HS-27A (cell line): ENCODE data around the gene IGSF23.
"Not testable (repeated sequence)": the region's sequence is repeated elsewhere in the genome, so short reads cannot be mapped to it uniquely, and the experiment has no call there.

Experiments
- DNase-seq: peaks from one replicate; pipeline ENCODE4 v3.0.0-alpha.2; 2012; ENCODE audit warnings: low read depth, missing footprints

The IGSF23 gene

DNA sequence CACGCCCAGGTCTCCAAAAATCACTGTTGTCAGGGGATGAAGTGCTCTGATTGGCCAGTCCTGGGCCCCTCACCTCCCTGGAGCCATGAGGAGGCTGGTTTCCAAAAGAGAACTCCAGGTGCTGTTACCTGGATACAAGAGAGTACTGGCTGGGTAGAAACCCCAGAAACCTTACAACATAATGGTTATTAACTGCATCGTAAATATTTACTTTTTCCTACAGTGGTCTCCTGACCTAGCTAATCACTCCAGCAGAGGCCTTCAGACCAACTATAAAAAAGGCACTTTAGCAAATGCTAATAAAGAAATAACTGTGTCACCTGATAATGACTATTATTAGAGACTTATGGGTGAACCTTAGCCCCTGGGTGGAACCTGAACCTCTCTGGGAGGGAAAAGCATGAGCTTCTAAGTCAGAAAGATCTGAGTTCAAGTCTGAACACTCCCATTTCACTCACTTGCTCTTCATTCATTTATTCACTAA is 1.5 kb upstream of the IGSF23 start:
- no peak for DNase-seq

DNA sequence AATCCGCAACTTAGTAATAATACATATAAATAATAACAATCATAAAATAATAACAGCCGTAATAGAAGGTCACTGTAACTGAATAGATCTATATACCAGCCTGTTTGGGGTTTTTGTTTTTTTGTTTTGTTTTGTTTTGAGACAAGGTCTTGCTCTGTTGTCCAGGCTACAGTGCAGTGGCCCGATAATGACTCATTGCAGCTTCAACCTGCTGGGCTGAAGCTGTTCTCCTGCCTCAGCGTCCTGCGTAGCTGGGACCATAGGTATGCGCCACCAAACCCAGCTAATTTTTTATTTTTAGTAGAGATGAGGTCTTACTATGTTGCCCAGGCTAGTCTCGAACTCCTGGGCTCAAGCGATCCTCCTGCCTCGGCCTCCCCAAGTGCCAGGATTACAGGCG is 950 bp downstream of the IGSF23 start:
- DNase-seq: no peak

DNA sequence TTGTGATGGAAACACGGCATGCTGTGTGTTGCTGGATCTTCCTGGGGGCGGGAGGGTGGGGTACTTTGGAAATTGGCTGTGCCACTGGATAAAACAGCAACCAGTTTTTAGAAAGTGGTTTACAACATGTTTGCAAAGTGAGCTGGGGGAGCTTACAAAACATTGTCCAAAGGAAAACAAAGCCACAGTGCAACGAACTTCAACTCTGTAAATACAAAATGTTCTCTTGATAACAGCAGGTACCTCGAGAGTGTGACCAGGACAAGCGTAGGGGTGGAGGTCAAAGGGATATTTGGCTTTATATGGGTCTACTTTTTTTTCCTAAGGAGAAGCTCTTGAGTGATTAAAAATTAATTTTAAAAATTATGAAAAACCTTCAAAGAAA is 2.5 kb downstream of the IGSF23 start:
- no peak for DNase-seq

DNA sequence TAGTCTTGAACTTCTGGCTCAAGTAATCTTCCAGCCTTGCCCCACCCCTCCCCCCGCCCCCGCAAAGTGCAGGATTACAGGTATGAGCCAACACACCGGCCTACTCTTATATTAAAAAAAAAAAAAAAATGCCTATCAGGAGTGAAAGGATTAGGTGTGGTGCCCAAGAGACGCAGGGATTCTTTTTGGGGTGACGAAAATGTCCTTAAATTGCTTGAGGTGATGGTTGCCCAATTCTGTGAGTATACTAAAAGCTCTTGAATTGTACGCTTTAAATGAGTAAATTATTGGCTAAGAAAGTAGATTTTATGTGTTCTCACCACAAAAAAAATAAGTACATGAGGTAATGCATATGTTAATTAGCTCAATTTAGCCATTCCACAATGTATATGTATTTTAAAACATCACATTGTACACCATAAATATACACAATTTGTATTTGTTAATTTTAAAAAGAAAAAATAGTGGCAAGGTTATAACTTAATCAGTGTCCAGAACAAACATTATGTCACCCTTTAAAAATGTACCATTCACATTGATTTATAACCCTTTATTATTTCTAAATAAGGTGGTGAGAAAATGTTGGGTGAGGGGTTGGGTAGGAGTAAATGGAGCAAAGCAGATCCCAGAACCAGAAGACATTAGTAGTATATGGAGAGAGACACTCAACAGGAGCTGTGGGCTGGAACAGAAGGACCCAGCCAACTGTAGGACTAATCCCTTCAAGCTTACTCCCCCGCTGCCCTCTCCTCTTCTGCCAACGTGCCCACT is 3.9 kb downstream of the IGSF23 start:
- DNase-seq: no peak

DNA sequence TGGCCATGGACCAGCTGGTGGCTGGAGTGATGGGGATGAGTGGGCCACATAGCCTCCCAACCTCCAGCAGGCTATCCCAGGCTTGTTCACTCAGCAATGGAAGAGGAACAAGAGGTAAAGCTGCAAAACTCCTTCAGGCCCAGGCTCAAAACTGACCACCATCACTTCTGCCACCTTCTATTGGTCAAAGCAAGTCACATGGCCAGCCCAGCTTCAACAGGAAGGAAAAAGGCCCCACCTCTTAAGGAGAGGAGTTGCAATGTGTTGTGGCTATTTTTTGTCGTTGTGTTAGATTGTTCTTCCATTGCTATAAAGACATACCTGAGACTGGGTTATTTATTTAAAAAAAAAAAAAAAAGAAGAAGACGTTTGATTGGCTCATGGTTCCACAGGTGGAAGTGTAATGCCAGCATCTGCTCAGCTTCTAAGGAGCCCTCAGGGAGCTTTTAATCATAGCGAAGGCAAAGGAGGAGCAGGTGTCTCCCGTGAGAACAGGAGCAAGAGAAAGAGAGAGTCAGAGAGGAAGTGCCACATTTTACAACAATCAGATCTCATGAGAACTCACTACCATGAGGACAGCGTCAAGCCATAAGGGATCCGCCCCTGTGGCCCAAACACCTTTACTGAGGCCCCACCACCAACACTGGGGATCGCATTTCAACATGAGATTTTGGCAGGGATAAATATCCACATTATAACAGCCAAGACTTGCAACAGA is 5.4 kb downstream of the IGSF23 start:
- DNase-seq: no peak

DNA sequence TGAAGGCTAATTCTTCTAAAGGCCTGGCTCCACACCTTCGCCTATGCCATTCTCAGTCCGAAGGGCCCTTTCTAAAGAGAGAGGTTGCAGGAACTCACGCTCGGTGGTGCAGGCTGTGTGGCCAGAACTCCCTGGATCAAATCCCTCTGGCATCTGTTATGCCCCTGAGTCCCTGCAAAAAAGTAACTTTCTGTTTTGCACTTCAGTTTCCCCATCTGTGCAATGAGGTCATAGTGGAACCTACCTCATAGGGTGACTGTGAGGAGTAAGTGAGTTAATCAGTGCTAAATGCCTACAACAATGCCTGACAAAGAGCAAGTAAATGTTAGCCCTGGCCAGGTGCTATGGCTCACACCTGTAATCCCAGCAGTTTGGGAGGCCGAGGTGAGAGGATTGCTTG is 7.3 kb downstream of the IGSF23 start:
- DNase-seq: no peak

DNA sequence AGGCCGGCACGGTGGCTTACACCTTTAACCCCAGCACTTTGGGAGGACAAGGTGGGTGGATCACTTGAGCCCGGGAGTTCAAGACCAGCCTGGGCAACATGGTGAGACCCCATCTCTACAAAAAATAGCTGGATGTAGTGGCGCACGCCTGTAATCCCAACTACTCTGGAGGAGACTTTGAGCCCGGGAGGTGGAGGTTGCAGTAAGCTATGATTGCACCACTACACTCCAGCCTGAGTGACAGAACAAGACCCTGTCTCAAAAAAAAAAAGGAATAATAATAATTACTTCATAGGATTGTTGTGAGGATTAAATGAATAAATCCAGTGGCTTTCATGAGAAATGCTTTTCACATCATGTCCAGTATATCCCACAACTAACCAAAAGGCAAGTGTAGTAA is 8.0 kb downstream of the IGSF23 start:
- DNase-seq: no peak

DNA sequence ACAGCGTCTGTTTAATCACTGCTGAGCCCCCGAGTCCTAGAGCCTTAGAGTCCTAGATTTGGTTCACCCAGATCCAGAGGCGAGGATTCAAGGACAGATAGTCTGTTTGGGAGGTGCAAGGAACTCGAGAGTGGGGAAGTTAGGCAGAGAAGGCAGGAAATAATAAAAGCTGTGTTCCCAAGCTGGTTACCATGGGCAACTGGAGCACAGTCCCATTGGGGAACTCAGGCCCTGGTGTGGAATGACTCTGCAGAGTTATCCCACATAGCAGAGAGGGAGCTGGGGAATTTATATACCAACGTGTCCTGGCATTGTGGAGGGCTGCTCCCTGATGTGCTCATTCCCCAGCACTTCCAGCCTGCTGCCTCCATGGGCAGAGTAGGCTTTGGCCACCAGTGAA is 9.7 kb downstream of the IGSF23 start:
- no peak for DNase-seq

DNA sequence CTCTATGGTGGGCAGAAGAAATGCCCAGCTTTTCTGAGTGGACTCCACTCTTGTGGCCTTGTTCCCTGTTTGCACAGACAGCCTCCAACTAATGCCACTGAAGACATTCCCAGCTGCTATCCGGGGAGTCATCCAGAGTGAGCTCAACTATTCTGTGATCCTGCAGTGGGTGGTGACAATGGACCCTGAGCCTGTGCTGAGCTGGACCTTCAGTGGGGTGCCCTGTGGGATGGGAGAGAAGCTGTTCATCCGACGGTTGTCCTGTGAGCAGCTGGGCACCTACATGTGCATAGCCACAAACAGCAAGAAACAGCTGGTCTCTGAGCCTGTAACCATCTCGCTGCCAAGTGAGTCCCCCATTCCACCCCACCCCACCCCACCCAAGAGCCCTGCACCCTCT is 10.3 kb downstream of the IGSF23 start:
- DNase-seq: no peak

DNA sequence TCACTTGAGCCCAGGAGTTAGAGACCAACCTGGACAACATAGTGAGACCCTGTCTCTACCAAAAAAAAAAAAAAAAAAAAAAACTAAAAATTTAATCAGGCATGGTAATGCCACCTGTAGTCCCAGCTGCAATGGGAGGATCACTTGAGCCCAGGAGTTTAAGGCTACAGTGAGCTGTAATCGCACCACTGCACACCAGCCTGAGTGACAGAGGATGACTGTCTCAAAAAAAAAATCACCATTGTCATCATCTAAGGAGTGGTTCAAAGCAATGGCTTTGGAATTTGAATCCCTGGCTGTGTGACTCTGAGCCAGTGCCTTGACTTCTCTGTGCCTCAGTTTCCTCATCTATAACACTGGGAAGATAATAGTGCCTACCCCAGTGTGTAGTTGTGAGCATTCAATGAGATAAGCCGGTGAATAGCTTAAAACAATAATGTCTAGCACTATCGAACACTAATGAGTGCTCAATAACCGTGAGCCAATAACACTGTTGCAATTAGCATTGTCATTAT is 11.5 kb downstream of the IGSF23 start:
- DNase-seq: no peak

DNA sequence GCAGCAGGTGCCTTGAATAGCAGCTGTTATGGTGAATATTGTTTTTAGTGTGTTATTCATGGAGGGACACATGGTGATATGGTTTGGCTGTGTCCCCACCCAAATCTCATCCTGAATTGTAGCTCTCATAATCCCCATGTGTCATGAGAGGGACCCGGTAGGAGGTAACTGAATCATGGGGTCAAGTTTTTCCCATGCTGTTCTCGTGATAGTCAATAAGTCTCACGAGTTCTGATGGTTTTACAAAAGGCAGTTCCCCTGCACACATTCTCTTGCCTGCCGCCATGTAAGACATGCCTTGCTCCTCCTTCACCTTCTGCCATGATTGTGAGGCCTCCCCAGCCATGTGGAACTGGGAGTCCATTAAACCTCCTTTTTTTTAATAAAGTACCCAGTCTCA is 12.3 kb downstream of the IGSF23 start:
- DNase-seq: peak; percentile 74

DNA sequence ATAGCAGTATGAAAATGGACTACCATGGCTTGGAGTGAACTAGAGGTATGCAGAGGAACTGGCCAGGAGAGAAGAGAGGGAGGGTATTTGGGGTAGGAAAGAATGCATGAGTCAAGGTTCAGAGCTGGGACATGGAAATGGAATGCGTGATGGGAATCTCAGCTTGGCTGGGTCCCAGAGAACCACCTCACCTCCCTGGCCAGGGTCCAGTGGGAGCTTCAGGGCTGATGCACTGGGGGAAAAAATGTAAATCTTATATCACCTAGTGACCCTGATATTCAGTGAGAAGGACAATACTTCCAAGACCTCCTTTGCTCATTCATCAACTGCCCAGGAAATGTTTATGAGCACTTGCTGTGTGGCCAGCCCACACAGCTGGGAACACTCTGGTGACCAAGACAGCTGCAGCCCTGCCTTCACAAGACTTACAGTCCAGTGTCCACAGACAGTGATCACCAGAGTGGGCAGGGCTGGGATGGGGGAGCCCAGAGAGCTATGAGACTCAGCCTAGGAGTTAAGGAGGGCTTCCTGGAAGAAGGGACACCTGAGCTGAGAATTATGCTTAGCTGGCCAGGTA is 12.8 kb downstream of the IGSF23 start:
- peak; percentile 99 for DNase-seq

DNA sequence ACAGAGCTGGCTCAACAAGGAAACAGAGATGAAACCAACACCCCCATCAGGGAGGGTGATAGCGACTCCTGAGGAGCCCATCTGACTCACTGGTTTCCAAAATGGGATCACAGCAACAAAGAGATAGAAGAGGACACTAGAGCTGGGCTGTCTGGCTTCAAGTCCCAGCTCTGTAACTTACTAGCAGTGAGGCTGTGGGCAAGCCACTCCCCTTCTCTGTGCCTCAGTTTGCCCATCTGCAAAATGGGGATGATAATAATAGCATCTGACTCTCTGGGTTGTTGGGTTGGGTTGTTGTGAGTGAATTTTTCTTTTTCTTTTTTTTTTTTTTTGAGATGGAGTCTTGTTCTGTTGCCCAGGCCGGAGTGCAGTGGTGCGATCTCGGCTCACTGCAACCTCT is 14.3 kb downstream of the IGSF23 start:
- DNase-seq: no peak

DNA sequence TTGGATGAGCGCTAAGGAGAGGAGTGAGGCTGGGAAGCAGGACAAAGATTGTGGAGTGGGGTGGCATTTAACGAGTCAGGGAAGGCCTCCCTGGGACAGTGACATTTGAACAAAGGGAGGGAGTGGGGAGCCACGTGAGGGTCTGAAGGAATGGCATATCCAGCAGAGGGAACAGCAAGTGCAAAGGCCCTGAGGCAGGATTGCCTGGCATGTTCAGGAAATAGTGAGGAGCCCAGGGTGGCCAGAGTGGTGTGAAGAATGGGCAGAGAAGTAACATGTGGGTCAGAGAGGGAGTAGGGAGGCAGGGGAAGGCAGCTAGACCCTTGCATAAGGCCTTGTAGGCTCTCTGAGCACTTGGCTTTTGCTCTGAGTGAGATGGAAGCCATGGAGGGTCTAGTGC is 15.4 kb downstream of the IGSF23 start:
- no peak for DNase-seq

DNA sequence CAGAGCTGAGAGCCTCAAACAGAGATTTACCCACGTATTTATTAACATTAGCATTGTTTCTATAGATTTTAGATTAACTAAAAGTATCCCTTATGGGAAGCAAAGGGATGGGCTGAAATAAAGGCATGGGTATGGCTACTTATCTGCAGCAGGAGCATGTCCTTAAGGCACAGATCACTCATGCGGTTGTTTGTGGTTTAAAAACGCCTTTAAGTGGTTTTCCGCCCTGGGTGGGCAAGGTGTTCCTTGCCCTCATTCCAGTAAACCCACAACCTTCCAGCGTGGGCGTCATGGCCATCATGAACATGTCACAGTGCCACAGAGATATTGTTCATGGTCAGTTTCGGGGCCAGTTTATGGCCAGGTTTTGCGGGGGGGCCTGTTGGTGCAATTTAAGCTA is 18.2 kb downstream of the IGSF23 start:
- not testable (repeated sequence) for DNase-seq

DNA sequence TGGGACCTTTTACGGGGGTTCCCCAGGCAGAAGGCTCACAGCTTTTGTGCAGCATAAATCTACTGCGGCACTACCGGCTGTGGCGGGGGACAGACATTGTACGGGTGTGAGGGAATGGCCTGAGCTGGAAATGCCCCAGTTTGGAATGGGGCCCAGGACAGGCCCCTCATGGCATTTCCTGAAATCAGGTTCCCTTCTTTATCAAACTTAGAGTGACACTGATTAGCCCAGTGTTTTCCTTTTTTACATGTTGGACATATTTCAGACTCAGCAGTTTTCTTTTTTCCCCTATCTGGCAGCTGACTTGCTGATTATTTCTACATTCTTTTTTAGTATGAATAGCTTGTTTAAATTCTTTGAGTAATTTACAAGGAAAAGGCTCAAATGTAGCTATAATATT is 20.7 kb downstream of the IGSF23 start:
- not testable (repeated sequence) for DNase-seq

DNA sequence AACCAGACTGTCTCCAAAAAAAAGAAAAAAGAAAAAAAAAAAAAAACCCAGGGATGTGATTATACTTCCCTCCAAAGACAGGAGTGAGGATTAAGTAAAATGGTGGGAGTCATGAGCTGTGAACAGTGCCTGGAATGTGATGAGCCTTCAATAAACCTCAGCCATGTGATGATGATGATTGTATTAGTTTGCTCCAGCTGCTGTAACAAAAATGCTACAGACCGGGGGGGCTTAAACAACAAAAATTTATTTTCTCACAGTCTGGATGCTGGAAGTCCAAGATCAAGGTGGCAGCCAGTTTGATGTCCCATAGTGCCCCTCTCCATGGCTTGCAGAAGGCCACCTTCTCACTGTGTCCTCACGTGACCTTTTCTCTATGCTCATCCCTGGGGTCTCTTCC is 21.4 kb downstream of the IGSF23 start:
- DNase-seq: no peak

DNA sequence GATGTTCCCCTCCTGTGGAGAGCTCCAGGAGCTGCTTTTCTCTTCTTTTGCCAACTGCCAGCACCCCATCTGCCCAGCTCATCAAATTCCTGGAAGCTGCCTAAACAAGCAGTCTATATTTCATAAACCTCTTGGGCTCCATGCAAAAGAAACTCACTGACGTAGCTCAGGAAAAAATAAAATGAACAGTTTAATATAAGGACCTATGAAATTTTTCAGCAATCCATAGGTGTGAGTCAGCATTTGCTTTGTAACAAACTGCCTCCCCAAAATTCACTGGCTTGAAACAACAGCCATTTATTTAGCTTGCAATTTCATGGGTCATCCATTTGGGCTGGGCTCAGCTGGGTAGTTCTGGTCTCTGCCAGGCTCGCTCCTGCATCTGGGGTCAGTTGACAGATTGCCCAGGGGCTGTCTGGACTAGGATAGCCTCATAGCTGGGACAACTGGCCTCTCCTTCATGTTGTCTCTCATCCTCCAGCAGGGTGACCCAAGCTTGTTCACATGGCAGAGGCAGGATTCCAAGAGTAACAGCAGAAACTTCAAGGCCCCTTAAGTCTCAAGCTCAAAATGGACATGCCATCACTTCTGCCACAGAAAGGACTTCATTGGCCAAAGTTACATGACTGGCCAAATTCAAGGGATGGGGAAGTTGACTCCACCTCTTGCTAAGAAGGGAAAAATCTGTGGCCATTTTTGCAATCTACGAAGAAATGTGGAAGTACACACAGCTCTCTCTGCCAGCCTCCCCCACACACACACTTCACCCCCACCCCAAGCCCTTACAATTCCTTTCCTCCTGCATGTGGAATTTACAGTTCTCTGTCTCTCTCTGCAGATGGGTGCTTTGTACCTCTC is 22.4 kb downstream of the IGSF23 start:
- DNase-seq: peak; percentile 84

DNA sequence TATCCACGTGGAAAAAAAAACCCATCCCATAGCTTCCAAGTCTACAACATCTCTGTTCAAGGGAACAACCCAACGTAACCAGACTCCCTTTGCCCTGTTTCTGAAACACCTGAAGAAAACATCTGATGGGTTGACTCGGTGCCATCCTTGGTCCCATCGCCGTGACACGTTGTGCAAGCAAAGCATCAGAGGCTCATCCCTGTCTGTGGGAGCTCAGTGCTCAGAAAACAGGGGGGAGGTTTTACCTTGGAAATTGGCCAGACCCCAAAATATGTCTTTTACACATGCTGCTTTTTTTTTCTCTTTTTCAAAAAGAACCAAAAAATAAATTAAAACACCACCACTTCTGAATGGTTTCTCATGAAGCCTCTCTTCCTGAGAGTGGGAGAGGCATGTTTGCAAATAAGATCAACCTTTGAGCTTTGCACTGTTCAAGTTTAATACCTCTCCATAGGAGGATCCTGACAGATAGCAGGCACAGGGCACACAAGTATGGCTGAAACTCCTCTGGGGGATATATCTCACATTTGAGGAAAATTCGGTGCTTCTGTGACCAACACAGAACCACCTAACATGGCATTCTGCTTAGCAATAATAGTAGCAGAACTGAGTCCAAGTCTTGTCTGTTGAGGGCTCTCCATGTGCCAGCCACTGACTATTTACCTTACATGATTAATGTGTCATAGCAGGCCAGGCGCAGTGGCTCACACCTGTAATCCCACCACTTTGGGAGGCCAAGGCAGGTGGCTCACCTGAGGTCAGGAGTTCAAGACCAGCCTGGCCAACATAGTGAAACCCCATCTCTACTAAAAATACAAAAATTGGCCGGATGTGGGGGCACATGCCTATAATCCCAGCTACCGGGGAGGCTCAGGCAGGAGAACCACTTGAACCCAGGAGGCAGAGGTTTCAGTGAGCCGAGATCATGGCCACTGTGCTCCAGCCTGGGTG is 23.4 kb downstream of the IGSF23 start:
- DNase-seq: no peak

DNA sequence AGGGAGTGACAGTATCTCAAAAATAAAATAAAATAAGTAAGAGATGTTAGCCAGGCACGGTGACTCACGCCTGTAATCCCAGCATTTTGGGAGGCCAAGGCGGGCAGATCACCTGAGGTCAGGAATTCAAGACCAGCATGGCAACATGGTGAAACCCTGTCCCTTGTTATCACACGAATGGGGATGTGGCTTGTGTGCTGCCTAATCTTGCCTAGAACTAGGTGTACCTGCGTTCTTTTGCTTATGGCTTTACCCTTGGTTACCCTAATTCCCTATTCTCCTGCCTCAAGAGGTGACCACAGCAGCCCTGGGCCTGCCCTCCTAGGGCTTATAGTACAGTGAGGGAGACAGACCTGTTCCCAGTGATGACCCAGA is 24.0 kb downstream of the IGSF23 start:
- no peak for DNase-seq

DNA sequence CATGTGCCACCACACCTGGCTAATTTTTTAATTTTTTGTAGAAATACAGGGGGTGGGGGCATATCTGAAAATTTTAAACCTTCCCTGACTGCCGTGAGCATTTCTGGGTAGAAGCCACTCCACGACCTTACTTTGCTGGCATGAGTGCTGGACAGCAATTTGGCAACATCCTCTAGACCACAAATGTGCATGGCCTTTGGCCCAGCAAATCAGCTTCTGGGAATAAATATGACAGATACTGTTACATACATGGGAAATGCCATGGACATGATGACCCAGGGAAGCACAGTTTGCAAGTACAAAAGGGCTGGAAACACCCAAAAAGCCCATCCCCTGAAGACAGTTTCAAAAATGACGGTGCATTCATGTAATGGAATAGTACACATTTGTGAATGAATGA is 27.2 kb downstream of the IGSF23 start:
- DNase-seq: peak; percentile 67
